Activated B cell treated with CpG ODN at 0.5 μM for 24 hours (primary cell): ENCODE data around the gene GRIP2. TPM values are rescaled to one million over a fixed set of nuclear protein-coding genes. Genes with fewer than 3 reads are reported as not detected.

Experiments
- ATAC-seq: fragments of 200-7000 bp; cut with Tn5 transposase; one replicate; pipeline ENCODE4 v1.10.0; 2021; ENCODE audit warnings: low read depth, mild to moderate bottlenecking, moderate library complexity
- CTCF ChIA-PET: fragments of 350-600 bp; sonication (Branson Sonifier 250); formaldehyde crosslinking; loops from one replicate; lab custom pipeline; 2021; ENCODE audit warnings: antibody characterized with exemption; lab: Charles Lee
- POLR2A ChIA-PET: fragments of 350-600 bp; sonication (Branson Sonifier 250); formaldehyde crosslinking; loops from one replicate; lab custom pipeline; 2021; ENCODE audit warnings: antibody characterized with exemption; lab: Charles Lee
- DNase-seq: peaks from one replicate; pipeline ENCODE4 v3.0.0; 2022
- H3K27ac Mint-ChIP-seq: one replicate; pipeline ENCODE4 v1.8.0; 2020; ENCODE audit warnings: mixed read lengths
- H3K27me3 Mint-ChIP-seq: one replicate; pipeline ENCODE4 v1.8.0; 2021; ENCODE audit warnings: mixed read lengths
- H3K36me3 Mint-ChIP-seq: one replicate; pipeline ENCODE4 v1.8.0; 2021; ENCODE audit warnings: low read depth, mixed read lengths
- H3K4me1 Mint-ChIP-seq: one replicate; pipeline ENCODE4 v1.8.0; 2021; ENCODE audit warnings: mixed read lengths
- H3K4me3 Mint-ChIP-seq: one replicate; pipeline ENCODE4 v1.8.0; 2020; ENCODE audit warnings: mild to moderate bottlenecking, mixed read lengths
- H3K9me3 Mint-ChIP-seq: one replicate; pipeline ENCODE4 v1.8.0; 2020; ENCODE audit warnings: mixed read lengths
- CTCF ChIP-seq: fragments of 200-600 bp; IDR thresholded peaks from one replicate; pipeline ENCODE4 v1.8.0; 2022; ENCODE audit warnings: antibody characterized with exemption, mild to moderate bottlenecking
- intact Hi-C: fragments of 100-400 bp; cut with micrococcal nuclease; formaldehyde crosslinking; loops from one replicate; pipeline ENCODE4 v1.15.1; 2024
- total RNA-seq: library from RNA; stranded (reverse); gene quantifications from 2 replicates; pipeline ENCODE4 v1.2.3, GENCODE V29; 2022

Gene GRIP2
- total RNA-seq, 1 donor from 2014 or later, result not detected

GRCh38 chr3:14464521-14464920 lies 75.6 kb downstream of the GRIP2 start:
- peaks cover 91% of the 10 kb centered on the region for H3K36me3 Mint-ChIP-seq
- no peaks in the 10 kb centered on the region for H3K27me3 Mint-ChIP-seq
- peaks cover 11% of the 10 kb centered on the region for H3K4me1 Mint-ChIP-seq
- POLR2A ChIA-PET, result interaction anchor here (1.3 kb wide), 1 partner anchor 62 kb away, joined by 3 read pairs; the partner anchor contains the start of gene SLC6A6
- ATAC-seq (no peak), DNase-seq (no peak)
- no peaks in the 10 kb centered on the region for H3K9me3 Mint-ChIP-seq
- CTCF ChIA-PET, result interaction anchor here (1.7 to 4.3 kb wide), 2 partner anchors 64 to 261 kb away, joined by 4 to 32 read pairs; no protein-coding TSS in a partner anchor
- no peak for TF ChIP-seq CTCF
- H3K4me3 Mint-ChIP-seq, result no peak overlapping the region
- no peak overlapping the region for H3K27ac Mint-ChIP-seq
- intact Hi-C loops, result no loop called here

DNA sequence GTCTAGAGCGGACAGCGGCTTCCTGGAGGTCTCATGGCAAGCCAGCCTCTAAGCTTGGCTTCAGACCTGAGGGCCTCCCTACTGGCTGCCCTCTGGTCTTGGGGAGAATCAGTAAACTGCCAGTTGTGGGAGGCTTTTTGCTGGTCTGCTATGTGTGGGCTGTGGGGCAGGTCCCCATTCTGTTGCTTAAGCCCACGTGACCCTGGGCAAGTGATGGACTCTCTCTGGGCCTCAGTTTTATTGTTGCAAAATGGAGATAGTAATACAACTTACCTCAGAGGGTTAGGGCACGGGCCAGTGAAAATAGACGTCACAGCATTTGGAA lies 76.0 kb downstream of the GRIP2 start:
- Mint-ChIP-seq H3K27me3 (no peaks in the 10 kb centered on the region), H3K27ac (no peak overlapping the region), H3K9me3 (no peaks in the 10 kb centered on the region), H3K4me1 (peaks cover 11% of the 10 kb centered on the region), H3K36me3 (peaks cover 91% of the 10 kb centered on the region), H3K4me3 (no peak overlapping the region)
- intact Hi-C loops, result no loop called here
- no peak for TF ChIP-seq CTCF
- ChIA-PET CTCF (interaction anchor here (0.8 to 1.7 kb wide), 2 partner anchors 63 to 200 kb away, joined by 3 to 4 read pairs; no protein-coding TSS in a partner anchor), POLR2A (interaction anchor here (1.3 kb wide), 1 partner anchor 62 kb away, joined by 3 read pairs; the partner anchor contains the start of gene SLC6A6)
- ATAC-seq (no peak), DNase-seq (no peak)

- no peak overlapping the region for H3K27ac Mint-ChIP-seq
Measured at GRCh38 chr3:14463330-14464140, 76.6 kb downstream of the GRIP2 start.

GRCh38 chr3:14462738-14463137 lies 77.4 kb downstream of the GRIP2 start:
- Mint-ChIP-seq H3K27ac (no peak overlapping the region), H3K27me3 (no peaks in the 10 kb centered on the region), H3K9me3 (no peaks in the 10 kb centered on the region), H3K4me3 (no peak overlapping the region), H3K36me3 (peaks cover 91% of the 10 kb centered on the region), H3K4me1 (peaks cover 8% of the 10 kb centered on the region)
- DNase-seq, result no peak
- no peak for TF ChIP-seq CTCF
- ATAC-seq, result no peak
- CTCF ChIA-PET, result interaction anchor here (0.6 to 3.3 kb wide), 7 partner anchors 30 to 460 kb away, joined by 3 to 22 read pairs (median 8); partner anchors contain the start of gene SLC6A6
- intact Hi-C loops, result no loop called here
- POLR2A ChIA-PET, result interaction anchor here (1.0 to 1.7 kb wide), 3 partner anchors 31 to 61 kb away, joined by 5 to 6 read pairs (median 5); partner anchors contain the start of gene SLC6A6

More at GRCh38 chr3:14463330-14464140, 76.6 kb downstream of the GRIP2 start:
- H3K36me3 Mint-ChIP-seq, result peaks cover 91% of the 10 kb centered on the region
- no peak for TF ChIP-seq CTCF
- ChIA-PET CTCF (interaction anchor here (0.7 to 2.4 kb wide), 4 partner anchors 62 to 202 kb away, joined by 3 to 20 read pairs (median 4); no protein-coding TSS in a partner anchor), POLR2A (interaction anchor here (1.3 to 1.7 kb wide), 2 partner anchors 31 to 61 kb away, joined by 3 to 5 read pairs; partner anchors contain the start of gene SLC6A6)
- no peak overlapping the region for H3K4me3 Mint-ChIP-seq
- no peaks in the 10 kb centered on the region for H3K9me3 Mint-ChIP-seq
- intact Hi-C loops, result no loop called here
- ATAC-seq, result no peak
- peaks cover 11% of the 10 kb centered on the region for H3K4me1 Mint-ChIP-seq
- no peak for DNase-seq
- H3K27me3 Mint-ChIP-seq, result no peaks in the 10 kb centered on the region
